ENCODE results near the gene TSPAN18.

The TSPAN18 gene

DNA sequence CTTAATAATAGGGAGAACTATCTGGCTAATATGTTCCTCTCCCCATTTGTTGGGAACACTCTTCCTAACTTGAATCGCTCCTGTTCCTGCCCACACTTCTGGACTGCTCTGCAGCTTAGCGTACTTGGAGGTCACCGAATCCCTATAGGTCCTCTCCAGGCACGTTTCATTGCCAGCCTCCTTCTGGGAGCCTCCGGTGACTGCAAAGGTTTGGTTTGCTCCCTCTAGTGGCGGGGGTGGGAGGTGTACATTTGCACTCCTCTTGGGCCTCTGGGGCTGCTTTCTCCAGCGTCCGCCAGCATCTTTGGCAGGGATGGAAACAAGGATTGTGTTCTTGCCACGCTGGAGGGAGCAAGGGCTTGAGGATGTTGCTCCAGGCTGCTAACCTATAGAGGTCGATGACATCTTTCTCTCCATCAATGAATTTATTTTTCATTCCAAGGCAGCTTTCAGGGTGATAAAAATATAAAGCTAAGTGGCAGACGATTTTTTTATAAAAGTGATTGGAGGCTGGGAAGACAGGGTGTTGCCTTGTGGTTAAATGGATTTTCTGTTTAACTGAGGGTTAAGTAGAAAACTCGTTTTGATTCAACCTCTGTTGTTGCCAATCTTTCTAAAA lies 48.7 kb downstream of the TSPAN18 start:
- no peak for DNase-seq (ENCODE audit: low read depth, low spot score)
- no peak overlapping the region for H3K27ac ChIP-seq

- H3K27ac ChIP-seq, result no peak overlapping the region
Observed at GRCh38 chr11:44775985-44776446, 49.3 kb downstream of the TSPAN18 start.

GRCh38 chr11:44776551-44777208 lies 49.9 kb downstream of the TSPAN18 start:
- DNase-seq (ENCODE audit: low read depth, low spot score), result no peak
- H3K27ac ChIP-seq, result no peak overlapping the region

More at GRCh38 chr11:44775985-44776446, 49.3 kb downstream of the TSPAN18 start:
- DNase-seq (ENCODE audit: low read depth, low spot score), result no peak

DNA sequence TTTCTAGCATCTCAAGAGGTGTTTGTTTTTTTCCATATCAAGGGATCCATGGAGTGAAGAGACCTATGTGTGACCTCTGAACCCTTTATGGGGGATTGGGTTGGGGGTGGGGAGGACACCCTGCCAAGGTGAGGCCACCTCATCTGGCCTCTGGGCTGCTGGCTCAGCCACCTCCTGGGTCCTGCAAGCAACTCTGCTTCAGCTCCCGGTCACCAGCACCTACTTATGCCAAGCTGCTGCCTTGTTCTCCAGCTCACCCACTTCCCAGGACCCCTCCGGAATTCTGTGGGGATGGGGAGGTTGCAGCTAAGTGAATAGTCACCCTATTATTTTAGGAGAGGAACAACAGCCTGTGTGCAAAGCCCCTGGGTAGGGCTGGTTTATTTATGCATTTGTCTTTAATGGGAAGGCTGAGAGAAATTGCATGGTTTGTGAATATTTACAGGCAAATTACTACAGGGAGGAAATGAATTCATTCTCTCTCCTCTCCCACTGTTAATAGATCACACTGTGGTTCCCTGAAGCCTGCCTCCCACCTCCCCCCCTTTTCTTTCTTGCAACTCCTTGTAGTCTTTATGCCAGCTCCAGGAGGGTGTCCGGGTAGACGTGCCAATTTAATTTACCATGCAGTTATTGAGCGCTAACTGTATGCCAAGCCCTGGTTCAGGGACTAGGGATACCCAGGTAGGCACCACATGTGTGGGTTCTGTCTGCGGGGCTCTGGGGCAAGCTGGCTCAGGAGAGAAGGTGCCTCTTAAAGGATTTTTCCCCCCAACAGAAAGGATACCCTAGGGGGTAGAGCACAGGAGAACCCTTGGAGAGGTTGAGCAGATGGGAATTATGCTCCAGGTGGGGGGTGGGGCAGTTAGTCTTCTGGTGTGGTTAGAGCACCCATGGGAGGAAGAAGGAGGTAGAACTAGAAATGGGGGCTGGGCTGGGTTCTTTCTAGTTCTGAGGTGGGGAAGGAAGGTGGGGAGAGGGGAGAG lies 50.7 kb downstream of the TSPAN18 start:
- H3K27ac ChIP-seq, result no peak overlapping the region
- no peak for DNase-seq (ENCODE audit: low read depth, low spot score)

- no peak overlapping the region for H3K27ac ChIP-seq
- DNase-seq (ENCODE audit: low read depth, low spot score), result no peak
Observed at GRCh38 chr11:44778195-44779100, 51.7 kb downstream of the TSPAN18 start.

GRCh38 chr11:44779736-44780520 lies 53.2 kb downstream of the TSPAN18 start:
- no peak overlapping the region for H3K27ac ChIP-seq
- DNase-seq (ENCODE audit: low read depth, low spot score), result no peak

DNA sequence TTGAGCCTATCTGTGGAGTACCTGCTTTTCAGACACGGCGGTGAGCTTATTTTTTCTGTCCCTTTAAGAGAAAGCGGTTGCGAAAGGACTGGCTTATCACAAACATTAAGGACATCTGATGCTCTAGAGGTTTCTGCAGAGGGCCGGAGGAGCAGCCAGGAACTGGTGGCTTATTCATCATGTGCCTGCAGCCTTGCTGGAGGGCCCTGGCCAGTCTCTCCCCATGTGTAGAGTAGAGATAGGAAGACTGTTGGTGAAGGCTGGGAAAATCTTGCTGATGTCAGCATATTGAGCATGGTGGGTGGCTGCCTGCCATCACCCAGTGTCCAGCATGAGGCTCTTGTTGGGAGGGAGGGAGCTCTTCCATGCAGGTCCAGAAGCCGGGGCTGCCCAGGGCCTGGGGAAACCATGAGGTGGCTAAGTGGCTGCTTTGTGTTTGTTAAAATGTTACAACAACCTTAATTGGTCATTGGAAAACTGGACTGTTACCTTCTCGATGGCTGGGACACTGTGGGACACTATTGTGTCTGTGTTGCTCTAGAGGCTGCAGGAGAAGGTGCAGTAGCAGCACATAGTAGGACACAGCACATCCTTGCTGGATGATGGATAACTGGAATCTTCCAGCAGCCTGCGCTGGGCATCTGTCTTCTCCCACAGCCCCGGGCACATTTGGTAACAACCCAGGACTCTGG lies 54.3 kb downstream of the TSPAN18 start:
- no peak for DNase-seq (ENCODE audit: low read depth, low spot score)
- no peak overlapping the region for H3K27ac ChIP-seq

DNA sequence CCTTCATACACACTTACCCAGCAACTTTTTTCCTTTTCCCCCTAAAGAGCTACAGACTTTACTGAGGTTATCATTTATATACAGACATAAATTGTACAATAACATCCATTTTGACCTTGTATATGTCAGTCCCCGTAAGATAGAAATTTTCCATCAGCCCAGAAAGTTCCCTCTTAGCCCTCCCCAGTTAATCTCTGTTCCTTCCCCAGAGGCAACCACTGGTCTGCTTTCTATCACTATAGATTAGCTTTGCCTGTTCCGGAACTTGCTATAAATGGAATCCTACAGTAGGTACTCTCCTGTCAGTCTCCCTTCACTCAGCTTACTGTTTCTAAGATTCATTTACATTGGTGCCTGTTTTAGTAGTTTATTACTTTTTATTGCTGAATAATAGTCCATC lies 54.9 kb downstream of the TSPAN18 start:
- H3K27ac ChIP-seq, result no peak overlapping the region
- DNase-seq (ENCODE audit: low read depth, low spot score), result no peak

DNA sequence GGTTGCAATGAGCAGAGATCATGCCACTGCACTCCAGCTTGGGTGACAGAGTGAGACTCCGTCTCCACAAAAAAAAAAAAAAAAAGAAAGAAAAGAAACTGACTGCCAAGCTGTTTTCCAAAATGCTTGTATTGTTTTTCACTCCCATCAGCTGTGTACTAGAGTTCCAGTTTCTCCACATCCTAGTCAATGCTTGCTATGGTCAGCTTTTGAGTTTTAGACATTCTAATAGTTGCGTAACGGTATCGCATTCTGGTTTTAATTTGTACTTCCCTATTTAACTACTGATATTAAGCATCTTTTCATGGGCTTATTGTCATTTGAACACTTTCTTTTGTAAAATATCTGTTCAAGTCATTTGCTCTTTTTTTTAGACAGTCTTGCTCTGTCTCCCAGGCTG lies 55.7 kb downstream of the TSPAN18 start:
- no peak for DNase-seq (ENCODE audit: low read depth, low spot score)
- no peak overlapping the region for H3K27ac ChIP-seq

DNA sequence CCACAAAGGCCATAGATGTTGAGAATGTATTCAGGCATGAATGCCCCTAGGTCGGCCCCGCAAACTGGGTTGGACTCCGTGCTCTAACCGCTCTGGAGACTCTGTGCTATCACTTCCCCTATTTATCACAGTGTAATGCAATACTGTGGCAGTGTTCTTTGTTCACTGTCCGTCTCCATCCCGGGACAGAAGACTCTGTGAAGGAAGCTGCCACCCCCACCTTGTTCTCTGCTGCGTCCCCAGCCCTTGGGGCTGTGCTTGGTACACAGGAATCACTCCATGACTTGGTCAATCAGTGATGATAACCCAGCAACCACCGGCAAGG lies 57.6 kb downstream of the TSPAN18 start:
- no peak overlapping the region for H3K27ac ChIP-seq
- no peak for DNase-seq (ENCODE audit: low read depth, low spot score)

DNA sequence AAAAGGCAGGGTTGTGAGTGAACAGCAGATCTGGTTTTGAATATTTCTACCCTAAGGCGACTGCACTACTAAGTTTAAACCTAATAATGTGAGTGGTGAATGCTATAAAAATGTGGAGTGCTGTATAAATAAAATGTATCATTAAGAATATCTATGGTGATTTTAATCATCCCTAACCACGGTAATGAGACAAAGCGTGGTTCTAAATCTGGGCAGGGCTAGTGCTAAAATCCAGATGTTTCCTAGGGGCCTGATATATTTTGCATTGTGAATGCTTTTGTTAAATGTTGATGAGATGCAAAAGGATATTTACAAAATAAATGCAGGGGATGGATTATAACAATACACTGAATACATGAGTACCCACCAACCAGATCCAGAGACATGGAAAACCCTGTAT lies 58.1 kb downstream of the TSPAN18 start:
- no peak overlapping the region for H3K27ac ChIP-seq
- DNase-seq (ENCODE audit: low read depth, low spot score), result no peak

DNA sequence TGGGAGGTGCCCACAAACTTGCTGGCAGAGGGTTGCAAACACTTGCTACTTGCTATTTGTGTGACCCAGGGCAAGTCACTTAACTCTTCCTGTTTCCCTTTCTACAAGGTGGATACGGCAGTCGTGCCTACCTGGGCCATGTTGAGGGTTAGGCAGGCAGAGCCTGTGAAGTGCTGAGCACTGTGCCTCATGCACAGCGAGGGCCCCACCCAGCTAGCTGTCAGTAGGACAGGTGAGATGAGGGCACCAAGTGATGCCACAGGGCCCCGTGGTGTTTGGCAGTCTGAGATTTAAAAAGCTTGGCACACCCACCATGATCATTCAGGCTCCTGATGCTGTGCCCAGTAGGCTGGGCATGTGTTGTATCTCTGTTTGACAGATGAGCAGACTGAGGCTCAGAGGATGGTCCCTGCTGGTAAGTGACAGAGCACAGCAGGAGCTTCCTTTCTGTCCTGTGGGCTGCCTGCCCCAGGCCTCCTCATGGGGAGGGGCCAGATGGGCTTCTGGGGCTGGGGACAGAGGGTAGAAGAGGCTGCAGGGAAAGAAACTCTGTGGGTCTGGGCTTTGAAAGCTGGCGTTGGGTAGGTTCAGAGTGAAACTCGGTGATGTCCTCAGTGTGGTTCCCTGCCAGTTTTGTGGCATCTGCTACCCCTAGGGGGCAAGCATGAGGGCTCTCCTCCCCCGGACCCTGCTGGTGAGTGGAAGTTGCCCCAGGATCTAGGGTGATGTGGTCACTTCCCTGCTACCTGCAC lies 59.3 kb downstream of the TSPAN18 start:
- no peak overlapping the region for H3K27ac ChIP-seq
- DNase-seq (ENCODE audit: low read depth, low spot score), result no peak

DNA sequence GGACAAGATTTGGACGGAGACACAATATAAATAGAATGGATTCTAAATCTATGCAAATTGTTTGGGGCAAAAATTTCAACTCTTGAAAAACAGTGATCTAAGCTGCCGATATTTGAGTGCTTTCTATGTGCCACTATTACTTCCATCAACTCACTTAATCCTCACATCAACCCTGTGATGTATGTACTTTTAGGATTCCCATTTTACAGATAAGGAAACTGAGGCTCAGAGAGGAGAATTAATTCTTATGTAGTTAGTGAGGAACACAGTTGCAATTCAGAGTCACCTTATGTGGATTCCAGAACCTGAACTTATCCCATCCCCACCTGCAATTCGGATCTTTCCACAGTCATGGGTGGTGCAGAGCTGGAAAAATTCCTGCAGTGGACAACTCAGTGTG lies 60.3 kb downstream of the TSPAN18 start:
- no peak for DNase-seq (ENCODE audit: low read depth, low spot score)
- H3K27ac ChIP-seq, result no peak overlapping the region

GRCh38 chr11:44787981-44788380 lies 61.2 kb downstream of the TSPAN18 start:
- H3K27ac ChIP-seq, result no peak overlapping the region
- DNase-seq (ENCODE audit: low read depth, low spot score), result no peak

DNA sequence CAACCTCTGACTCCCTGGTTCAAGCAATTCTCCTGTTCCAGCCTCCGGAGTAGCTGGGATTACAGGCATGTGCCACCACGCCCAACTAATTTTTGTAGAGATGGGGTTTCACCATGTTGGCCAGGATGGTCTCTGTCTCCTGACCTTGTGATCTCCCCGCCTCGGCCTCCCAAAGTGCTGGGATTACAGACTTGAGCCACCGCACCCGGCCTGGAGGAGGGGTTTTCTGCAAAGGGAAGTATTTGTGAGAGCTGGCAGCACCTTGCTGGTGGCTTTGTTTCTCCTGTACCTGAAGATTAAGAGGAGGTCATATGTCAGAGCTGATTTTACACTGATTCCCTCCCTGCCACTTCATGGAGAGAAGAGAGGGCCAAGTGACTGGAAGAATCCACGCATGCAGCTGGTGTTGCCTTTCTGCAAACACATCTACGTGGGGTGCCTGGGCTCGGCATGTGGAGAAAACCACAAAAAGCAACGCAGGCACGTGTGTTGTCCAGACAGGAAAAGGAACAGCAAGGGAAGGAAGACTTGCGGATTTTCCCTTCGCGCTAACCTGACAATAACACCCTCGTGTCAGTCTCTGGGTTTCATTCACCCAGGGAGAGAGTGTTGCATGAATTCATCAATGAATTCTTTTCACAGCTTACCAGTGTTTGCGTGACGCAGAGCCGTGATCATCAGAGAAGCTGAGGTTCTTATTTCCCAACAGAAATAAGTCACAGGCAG lies 61.9 kb downstream of the TSPAN18 start:
- H3K27ac ChIP-seq, result no peak overlapping the region

DNA sequence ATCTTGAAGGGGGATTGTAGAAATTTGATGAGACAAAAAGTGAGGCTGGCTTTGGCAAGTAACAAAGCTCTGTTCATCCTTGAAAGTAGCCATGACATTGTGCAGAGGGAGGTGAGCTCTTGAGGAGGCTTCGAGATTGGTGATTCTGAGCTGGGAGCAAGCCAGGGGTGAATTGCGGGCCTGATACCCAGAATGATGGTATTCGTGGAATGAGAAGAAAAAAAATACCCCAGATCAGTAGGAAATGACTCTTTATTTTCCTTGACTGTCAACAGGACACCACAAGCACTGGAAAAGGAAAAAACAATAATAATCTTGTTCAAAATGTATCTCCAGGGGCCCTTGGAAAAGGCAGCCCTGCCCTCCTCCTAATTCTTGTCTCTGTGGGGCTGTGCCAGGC lies 62.7 kb downstream of the TSPAN18 start:
- DNase-seq (ENCODE audit: low read depth, low spot score), result no peak
- H3K27ac ChIP-seq, result no peak overlapping the region

More for the DNA sequence above, 61.9 kb downstream of the TSPAN18 start:
- no peak for DNase-seq (ENCODE audit: low read depth, low spot score)

GRCh38 chr11:44790211-44790610 lies 63.4 kb downstream of the TSPAN18 start:
- H3K27ac ChIP-seq, result no peak overlapping the region
- DNase-seq (ENCODE audit: low read depth, low spot score), result no peak

Measured in epithelial cell of prostate (primary cell).